GM12878 (cell line): ENCODE measurements around the gene CCM2.

Experiments
- FOXM1 ChIP-seq: IDR thresholded peaks from 2 replicates; pipeline ENCODE4 v1.6.1; 2012; ENCODE audit warnings: low read depth, mild to moderate bottlenecking, inconsistent platforms, low read length, moderate library complexity
- POLR2AphosphoS5 ChIP-seq: IDR thresholded peaks from 2 replicates; pipeline ENCODE4 v1.6.1; 2011; ENCODE audit warnings: mild to moderate bottlenecking, low read length, inconsistent platforms
- TF ChIP-seq, protein P1 (sequence below): fragments of 450-650 bp; conservative IDR thresholded peaks from 2 replicates; pipeline ENCODE4 v1.6.1; 2017; ENCODE audit warnings: mild to moderate bottlenecking, moderate library complexity

DNA sequence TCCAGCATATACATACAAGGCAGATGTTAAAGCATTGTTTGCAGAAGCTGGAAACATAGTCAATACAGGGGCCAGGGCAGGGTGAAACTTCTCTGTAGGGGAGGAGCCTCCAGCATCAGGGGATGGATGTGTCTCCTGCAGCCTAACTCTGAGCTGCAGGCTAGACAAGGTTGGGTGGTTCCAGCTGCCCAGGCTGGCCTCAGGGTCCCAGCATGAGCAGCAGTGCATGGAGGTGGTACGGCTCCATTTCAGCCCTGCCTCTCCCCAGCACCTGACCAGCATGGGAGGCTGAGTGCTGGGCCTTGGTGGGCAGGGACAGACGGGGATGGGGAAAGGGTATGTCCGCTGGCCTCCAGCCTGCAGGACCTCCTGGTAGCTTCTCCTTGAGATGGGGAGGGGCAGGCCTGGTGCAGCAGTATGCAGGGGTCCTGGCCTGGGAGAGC is 118.9 kb downstream of the CCM2 start:
- TF ChIP-seq, protein P1, sequence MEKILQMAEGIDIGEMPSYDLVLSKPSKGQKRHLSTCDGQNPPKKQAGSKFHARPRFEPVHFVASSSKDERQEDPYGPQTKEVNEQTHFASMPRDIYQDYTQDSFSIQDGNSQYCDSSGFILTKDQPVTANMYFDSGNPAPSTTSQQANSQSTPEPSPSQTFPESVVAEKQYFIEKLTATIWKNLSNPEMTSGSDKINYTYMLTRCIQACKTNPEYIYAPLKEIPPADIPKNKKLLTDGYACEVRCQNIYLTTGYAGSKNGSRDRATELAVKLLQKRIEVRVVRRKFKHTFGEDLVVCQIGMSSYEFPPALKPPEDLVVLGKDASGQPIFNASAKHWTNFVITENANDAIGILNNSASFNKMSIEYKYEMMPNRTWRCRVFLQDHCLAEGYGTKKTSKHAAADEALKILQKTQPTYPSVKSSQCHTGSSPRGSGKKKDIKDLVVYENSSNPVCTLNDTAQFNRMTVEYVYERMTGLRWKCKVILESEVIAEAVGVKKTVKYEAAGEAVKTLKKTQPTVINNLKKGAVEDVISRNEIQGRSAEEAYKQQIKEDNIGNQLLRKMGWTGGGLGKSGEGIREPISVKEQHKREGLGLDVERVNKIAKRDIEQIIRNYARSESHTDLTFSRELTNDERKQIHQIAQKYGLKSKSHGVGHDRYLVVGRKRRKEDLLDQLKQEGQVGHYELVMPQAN, result no peak
- TF ChIP-seq POLR2AphosphoS5 (no peak), FOXM1 (no peak)
